HCT116 (cell line): ENCODE data around the gene GNB1L. TPM values are rescaled to one million over a fixed set of nuclear protein-coding genes. Genes with fewer than 3 reads are reported as not detected.

Experiments used
- ATAC-seq: fragments of 200-7000 bp; cut with Tn5 transposase; 2 replicates; pipeline ENCODE4 v1.9.1; 2020; ENCODE audit warnings: mild to moderate bottlenecking, moderate library complexity
- BruUV-seq: library from RNA; stranded (reverse); fragments of 400-500 nt; replicated peaks from 2 replicates; lab custom pipeline; 2021; lab: Mats Ljungman, UMichigan
- CTCF ChIA-PET: fragments of 300-600 bp; sonication (Branson Sonifier 250); formaldehyde crosslinking; loops from one replicate; lab custom pipeline; 2021; ENCODE audit warnings: antibody characterized with exemption; lab: Charles Lee
- POLR2A ChIA-PET: fragments of 300-600, 350-600 bp; sonication (Branson Sonifier 250); formaldehyde crosslinking; loops from one replicate; lab custom pipeline; 2021; ENCODE audit warnings: antibody characterized with exemption; lab: Charles Lee
- RAD21 ChIA-PET, 2 experiments: fragments of 300-600 bp; sonication (Branson Sonifier 250); formaldehyde crosslinking; loops; one replicate each; lab custom pipeline; 2023; ENCODE audit warnings: low total read pairs in 2 of 2; ENCODE audit not compliant: uncharacterized antibody in 2 of 2, unreplicated experiment in 2 of 2, low non-redundant PET in 1 of 2; lab: Charles Lee
- DNase-seq: peaks from one replicate; pipeline ENCODE4 v3.0.0-alpha.2; 2010; ENCODE audit warnings: low read depth, low spot score
- H2AFZ ChIP-seq: fragments of 200-600 bp; shearing (Covaris generic), sonication (generic); 2 replicates; pipeline ENCODE4 v1.6.1; 2017; ENCODE audit warnings: low read depth, mixed run types, mixed read lengths, antibody characterized with exemption, low read length; ENCODE audit not compliant: poor library complexity, severe bottlenecking
- H3K27ac ChIP-seq: 2 replicates; pipeline ENCODE4 v1.5.1; 2012; ENCODE audit warnings: low read depth, low read length
- H3K27me3 ChIP-seq: fragments of 200-600 bp; sonication (generic); 2 replicates; pipeline ENCODE4 v1.6.1; 2016; ENCODE audit warnings: mixed run types, low read length, mixed read lengths; ENCODE audit not compliant: insufficient read depth
- H3K36me3 ChIP-seq, 2 experiments: fragments of 200-500 bp in 1 of 2; fragments of 200-600 bp in 1 of 2; sonication (Bioruptor generic) in 1 of 2; sonication (generic) in 1 of 2; 2 replicates each; pipeline versions ENCODE4 v1.5.1 to v1.6.1; 2014 to 2016; ENCODE audit warnings: low read length in 2 of 2, inconsistent platforms in 1 of 2, mixed read lengths in 1 of 2, mixed run types in 1 of 2; ENCODE audit not compliant: insufficient read depth in 2 of 2, control insufficient read depth in 1 of 2
- H3K4me1 ChIP-seq, 2 experiments: fragments of 200-600 bp in 1 of 2; sonication (generic) in 1 of 2; 2 replicates each; pipeline versions ENCODE4 v1.5.1 to v1.6.1; 2012 to 2017; ENCODE audit warnings: low read length in 2 of 2, inconsistent platforms in 1 of 2, mild to moderate bottlenecking in 1 of 2, mixed read lengths in 1 of 2, mixed run types in 1 of 2, moderate library complexity in 1 of 2; ENCODE audit not compliant: insufficient read depth in 2 of 2, control insufficient read depth in 1 of 2
- H3K4me2 ChIP-seq: fragments of 200-600 bp; sonication (generic); 2 replicates; pipeline ENCODE4 v1.6.1; 2017; ENCODE audit warnings: mixed run types, low read length, mixed read lengths
- H3K4me3 ChIP-seq, 2 experiments: fragments of 200-600 bp in 1 of 2; sonication (generic) in 1 of 2; replicated peaks in 1 of 2; 2 replicates each; pipeline ENCODE4 v1.5.1; 2011 to 2016; ENCODE audit warnings: low read length in 2 of 2, control low read depth in 1 of 2, low read depth in 1 of 2, mild to moderate bottlenecking in 1 of 2, mixed read lengths in 1 of 2, mixed run types in 1 of 2
- H3K79me2 ChIP-seq: fragments of 200-600 bp; sonication (generic); 2 replicates; pipeline ENCODE4 v1.6.1; 2017; ENCODE audit warnings: mild to moderate bottlenecking, mixed run types, low read length, moderate library complexity, mixed read lengths; ENCODE audit not compliant: insufficient read depth
- H3K9ac ChIP-seq: fragments of 200-600 bp; sonication (generic); 2 replicates; pipeline ENCODE4 v1.6.1; 2016; ENCODE audit warnings: low read length, mixed read lengths
- H3K9me2 ChIP-seq: fragments of 200-600 bp; sonication (generic), shearing (Covaris generic); 2 replicates; pipeline ENCODE4 v1.6.1; 2017; ENCODE audit warnings: mixed run types, mild to moderate bottlenecking, moderate library complexity; ENCODE audit not compliant: insufficient read depth
- H3K9me3 ChIP-seq, 2 experiments: fragments of 200-500 bp in 1 of 2; fragments of 200-600 bp in 1 of 2; sonication (Bioruptor generic) in 1 of 2; sonication (generic) in 1 of 2; 2 replicates each; pipeline ENCODE4 v1.6.1; 2014 to 2017; ENCODE audit warnings: low read length in 2 of 2, mixed read lengths in 2 of 2, inconsistent platforms in 1 of 2, low read depth in 1 of 2, mild to moderate bottlenecking in 1 of 2, mixed run types in 1 of 2, moderate library complexity in 1 of 2; ENCODE audit not compliant: control insufficient read depth in 1 of 2, insufficient read depth in 1 of 2
- H4K20me1 ChIP-seq: fragments of 200-600 bp; sonication (generic), shearing (Covaris generic); 2 replicates; pipeline ENCODE4 v1.6.1; 2017; ENCODE audit warnings: mixed run types, mild to moderate bottlenecking, moderate library complexity; ENCODE audit not compliant: insufficient read depth
- CEBPB ChIP-seq: IDR thresholded peaks from 2 replicates; pipeline ENCODE4 v1.6.1; 2012; ENCODE audit warnings: low read depth
- EGR1 ChIP-seq: IDR thresholded peaks from 2 replicates; pipeline ENCODE4 v1.6.1; 2012; ENCODE audit warnings: low read depth
- EZH2phosphoT487 ChIP-seq: fragments of 200-600 bp; IDR thresholded peaks from 2 replicates; pipeline ENCODE4 v1.6.1; 2018; ENCODE audit warnings: antibody characterized with exemption, borderline replicate concordance
- JUND ChIP-seq: IDR thresholded peaks from 2 replicates; pipeline ENCODE4 v1.6.1; 2012
- MAX ChIP-seq: IDR thresholded peaks from 2 replicates; pipeline ENCODE4 v1.6.1; 2012
- POLR2AphosphoS5 ChIP-seq: IDR thresholded peaks from 2 replicates; pipeline ENCODE4 v1.6.1; 2011; ENCODE audit warnings: mild to moderate bottlenecking, low read depth, low read length, moderate library complexity
- YY1 ChIP-seq: IDR thresholded peaks from 2 replicates; pipeline ENCODE4 v1.6.1; 2011; ENCODE audit warnings: low read length, low read depth, moderate library complexity, mild to moderate bottlenecking; ENCODE audit not compliant: insufficient replicate concordance; ENCODE audit errors: extremely low read depth
- ZBTB33 ChIP-seq: IDR thresholded peaks from 2 replicates; pipeline ENCODE4 v1.6.1; 2011; ENCODE audit warnings: mild to moderate bottlenecking, low read length, moderate library complexity; ENCODE audit not compliant: insufficient replicate concordance; ENCODE audit errors: extremely low read depth
- intact Hi-C: fragments of 100-400 bp; cut with micrococcal nuclease; formaldehyde crosslinking; loops from 2 replicates; pipeline ENCODE4 v1.10.0; 2022
- total RNA-seq: library from RNA; stranded (reverse); gene quantifications from one replicate; pipeline ENCODE4 v1.2.1, GENCODE V29; 2021; ENCODE audit not compliant: unreplicated experiment
- TF ChIP-seq, protein P1 (sequence below): IDR thresholded peaks from 2 replicates; pipeline ENCODE4 v1.6.1; 2012; ENCODE audit warnings: low read depth
- TF ChIP-seq, protein P2 (sequence below), 3 experiments: fragments of 200-600 bp in 1 of 3; sonication (generic) in 1 of 3; IDR thresholded peaks in 2 of 3; conservative IDR thresholded peaks in 1 of 3; 2 replicates each; pipeline ENCODE4 v1.5.1; 2012 to 2017; ENCODE audit warnings: low read depth in 2 of 3, low read length in 2 of 3, antibody characterized with exemption in 1 of 3, borderline replicate concordance in 1 of 3, control low read depth in 1 of 3, mild to moderate bottlenecking in 1 of 3, mixed read lengths in 1 of 3, mixed run types in 1 of 3, moderate library complexity in 1 of 3; ENCODE audit not compliant: insufficient read depth in 1 of 3

The GNB1L gene
- total RNA-seq, 1 experiment from 2014 or later, result 12.1 TPM

DNA sequence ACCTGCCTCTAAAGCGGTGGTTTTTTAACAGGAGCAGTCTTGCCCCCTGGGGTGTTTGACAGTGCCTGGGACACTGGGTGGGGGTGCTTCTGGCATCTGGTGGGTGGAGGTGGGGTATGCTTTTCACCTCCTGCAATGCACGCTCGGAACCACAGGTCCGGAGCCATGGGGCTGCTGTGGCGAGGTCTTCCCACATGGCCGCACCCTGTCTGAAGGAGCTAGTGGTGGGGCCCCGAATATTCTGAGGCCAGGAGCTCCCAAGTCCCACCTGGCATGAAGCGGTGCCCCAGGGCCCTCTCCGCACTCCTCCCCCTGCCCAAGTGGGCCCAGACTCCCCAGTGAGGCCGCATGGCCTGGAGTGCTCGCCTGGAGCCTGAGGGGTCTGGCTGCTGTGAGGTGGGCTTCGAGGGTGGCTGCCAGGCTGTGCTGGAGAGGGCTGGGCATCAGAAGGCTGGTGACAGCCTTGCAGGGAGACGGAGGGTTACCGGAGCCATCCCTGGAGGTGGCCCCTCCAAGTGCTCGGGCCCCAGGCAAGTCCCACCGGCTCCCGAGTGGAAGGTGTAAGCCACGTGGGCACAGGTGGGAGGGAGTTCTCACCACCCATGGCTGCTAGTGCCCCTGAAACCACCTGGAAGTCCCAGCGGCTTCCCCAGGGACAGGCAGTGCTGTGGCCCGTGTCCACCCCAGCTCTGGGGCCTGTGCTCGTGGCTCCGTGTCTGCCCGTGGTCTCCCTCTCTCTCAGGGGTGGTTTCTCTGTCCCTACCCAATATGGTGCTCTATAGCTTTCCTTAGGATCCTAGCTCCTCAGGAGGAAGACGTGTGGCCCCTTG is 79.0 kb downstream of the GNB1L start:
- intact Hi-C loops, result no loop called here
- POLR2A ChIA-PET, result no interaction called here
- no peak for ATAC-seq

More for the DNA sequence above, 79.0 kb downstream of the GNB1L start:
- ChIA-PET CTCF (no interaction called here), RAD21 (no interaction called here)
- no peaks in the 10 kb centered on the region for H3K36me3 ChIP-seq
- no peak overlapping the region for H2AFZ ChIP-seq
- peaks cover 3% of the 10 kb centered on the region; the same call in 1 of the 2 replicates for H3K79me2 ChIP-seq
- DNase-seq, result no peak
- no TSS peak for BruUV-seq
- no peak overlapping the region for H3K9ac ChIP-seq
- no peak overlapping the region for H3K27ac ChIP-seq
- no peaks in the 10 kb centered on the region for H4K20me1 ChIP-seq
- no peak overlapping the region for H3K4me2 ChIP-seq
- peaks cover 8 to 13% of the 10 kb centered on the region in 2 experiments; a peak in 3 of 4 replicates for H3K4me1 ChIP-seq
- no peak overlapping the region for H3K4me3 ChIP-seq
- TF ChIP-seq EZH2phosphoT487, result no peak
- no peak for TF ChIP-seq EGR1
- no peak for TF ChIP-seq JUND
- no peak for TF ChIP-seq YY1
- no peak for TF ChIP-seq POLR2AphosphoS5
- no peak for TF ChIP-seq ZBTB33
- TF ChIP-seq, protein P1, sequence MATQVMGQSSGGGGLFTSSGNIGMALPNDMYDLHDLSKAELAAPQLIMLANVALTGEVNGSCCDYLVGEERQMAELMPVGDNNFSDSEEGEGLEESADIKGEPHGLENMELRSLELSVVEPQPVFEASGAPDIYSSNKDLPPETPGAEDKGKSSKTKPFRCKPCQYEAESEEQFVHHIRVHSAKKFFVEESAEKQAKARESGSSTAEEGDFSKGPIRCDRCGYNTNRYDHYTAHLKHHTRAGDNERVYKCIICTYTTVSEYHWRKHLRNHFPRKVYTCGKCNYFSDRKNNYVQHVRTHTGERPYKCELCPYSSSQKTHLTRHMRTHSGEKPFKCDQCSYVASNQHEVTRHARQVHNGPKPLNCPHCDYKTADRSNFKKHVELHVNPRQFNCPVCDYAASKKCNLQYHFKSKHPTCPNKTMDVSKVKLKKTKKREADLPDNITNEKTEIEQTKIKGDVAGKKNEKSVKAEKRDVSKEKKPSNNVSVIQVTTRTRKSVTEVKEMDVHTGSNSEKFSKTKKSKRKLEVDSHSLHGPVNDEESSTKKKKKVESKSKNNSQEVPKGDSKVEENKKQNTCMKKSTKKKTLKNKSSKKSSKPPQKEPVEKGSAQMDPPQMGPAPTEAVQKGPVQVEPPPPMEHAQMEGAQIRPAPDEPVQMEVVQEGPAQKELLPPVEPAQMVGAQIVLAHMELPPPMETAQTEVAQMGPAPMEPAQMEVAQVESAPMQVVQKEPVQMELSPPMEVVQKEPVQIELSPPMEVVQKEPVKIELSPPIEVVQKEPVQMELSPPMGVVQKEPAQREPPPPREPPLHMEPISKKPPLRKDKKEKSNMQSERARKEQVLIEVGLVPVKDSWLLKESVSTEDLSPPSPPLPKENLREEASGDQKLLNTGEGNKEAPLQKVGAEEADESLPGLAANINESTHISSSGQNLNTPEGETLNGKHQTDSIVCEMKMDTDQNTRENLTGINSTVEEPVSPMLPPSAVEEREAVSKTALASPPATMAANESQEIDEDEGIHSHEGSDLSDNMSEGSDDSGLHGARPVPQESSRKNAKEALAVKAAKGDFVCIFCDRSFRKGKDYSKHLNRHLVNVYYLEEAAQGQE, result no peak
- no peak for TF ChIP-seq MAX
- TF ChIP-seq, protein P2, sequence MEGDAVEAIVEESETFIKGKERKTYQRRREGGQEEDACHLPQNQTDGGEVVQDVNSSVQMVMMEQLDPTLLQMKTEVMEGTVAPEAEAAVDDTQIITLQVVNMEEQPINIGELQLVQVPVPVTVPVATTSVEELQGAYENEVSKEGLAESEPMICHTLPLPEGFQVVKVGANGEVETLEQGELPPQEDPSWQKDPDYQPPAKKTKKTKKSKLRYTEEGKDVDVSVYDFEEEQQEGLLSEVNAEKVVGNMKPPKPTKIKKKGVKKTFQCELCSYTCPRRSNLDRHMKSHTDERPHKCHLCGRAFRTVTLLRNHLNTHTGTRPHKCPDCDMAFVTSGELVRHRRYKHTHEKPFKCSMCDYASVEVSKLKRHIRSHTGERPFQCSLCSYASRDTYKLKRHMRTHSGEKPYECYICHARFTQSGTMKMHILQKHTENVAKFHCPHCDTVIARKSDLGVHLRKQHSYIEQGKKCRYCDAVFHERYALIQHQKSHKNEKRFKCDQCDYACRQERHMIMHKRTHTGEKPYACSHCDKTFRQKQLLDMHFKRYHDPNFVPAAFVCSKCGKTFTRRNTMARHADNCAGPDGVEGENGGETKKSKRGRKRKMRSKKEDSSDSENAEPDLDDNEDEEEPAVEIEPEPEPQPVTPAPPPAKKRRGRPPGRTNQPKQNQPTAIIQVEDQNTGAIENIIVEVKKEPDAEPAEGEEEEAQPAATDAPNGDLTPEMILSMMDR (IDR thresholded peaks at IDR 0.05 in 2 of 3, conservative IDR thresholded peaks at IDR 0.05 in 1 of 3; ENCODE audit: borderline replicate concordance in 1 of 3, insufficient read depth in 1 of 3, low read depth in 2 of 3, low read length in 2 of 3), result no peak
- TF ChIP-seq CEBPB, result no peak
- H3K27me3 ChIP-seq, result no peaks in the 10 kb centered on the region
- H3K9me3 ChIP-seq, result no peaks in the 10 kb centered on the region
- no peaks in the 10 kb centered on the region for H3K9me2 ChIP-seq
